ENCODE measurements around the gene ANKRD24. TPM values are rescaled to one million over a fixed set of nuclear protein-coding genes. Genes with fewer than 3 reads are reported as not detected.

The ANKRD24 gene
- total and polyA plus RNA-seq, 2 of the 13 experiments (the other 11 are each of a cell fraction or from before 2014, with no cell fraction given), result 0.13 to 0.24 TPM

GRCh38 chr19:4234142-4234861, 51.8 kb downstream of the ANKRD24 start (continued):
- no peak; the same call in 1 of the 2 replicates for TF ChIP-seq SKIL (CRISPR knock-in tag; IDR thresholded peaks at IDR 0.05; ENCODE audit: borderline replicate concordance)
- no peak for TF ChIP-seq ZNF207 (IDR thresholded peaks at IDR 0.05; ENCODE audit: borderline replicate concordance)
- TF ChIP-seq IKZF1 (IDR thresholded peaks at IDR 0.05), result no peak
- 0 out of 2 replicates have a peak, but pooled peaks have one; percentile 41 for TF ChIP-seq NRL (CRISPR knock-in tag; IDR thresholded peaks at IDR 0.05; ENCODE audit: borderline replicate concordance)
- no peak for TF ChIP-seq ADNP (CRISPR knock-in tag; IDR thresholded peaks at IDR 0.05)
- TF ChIP-seq ZNF430 (CRISPR knock-in tag; IDR thresholded peaks at IDR 0.05), result no peak
- TF ChIP-seq, protein P1, sequence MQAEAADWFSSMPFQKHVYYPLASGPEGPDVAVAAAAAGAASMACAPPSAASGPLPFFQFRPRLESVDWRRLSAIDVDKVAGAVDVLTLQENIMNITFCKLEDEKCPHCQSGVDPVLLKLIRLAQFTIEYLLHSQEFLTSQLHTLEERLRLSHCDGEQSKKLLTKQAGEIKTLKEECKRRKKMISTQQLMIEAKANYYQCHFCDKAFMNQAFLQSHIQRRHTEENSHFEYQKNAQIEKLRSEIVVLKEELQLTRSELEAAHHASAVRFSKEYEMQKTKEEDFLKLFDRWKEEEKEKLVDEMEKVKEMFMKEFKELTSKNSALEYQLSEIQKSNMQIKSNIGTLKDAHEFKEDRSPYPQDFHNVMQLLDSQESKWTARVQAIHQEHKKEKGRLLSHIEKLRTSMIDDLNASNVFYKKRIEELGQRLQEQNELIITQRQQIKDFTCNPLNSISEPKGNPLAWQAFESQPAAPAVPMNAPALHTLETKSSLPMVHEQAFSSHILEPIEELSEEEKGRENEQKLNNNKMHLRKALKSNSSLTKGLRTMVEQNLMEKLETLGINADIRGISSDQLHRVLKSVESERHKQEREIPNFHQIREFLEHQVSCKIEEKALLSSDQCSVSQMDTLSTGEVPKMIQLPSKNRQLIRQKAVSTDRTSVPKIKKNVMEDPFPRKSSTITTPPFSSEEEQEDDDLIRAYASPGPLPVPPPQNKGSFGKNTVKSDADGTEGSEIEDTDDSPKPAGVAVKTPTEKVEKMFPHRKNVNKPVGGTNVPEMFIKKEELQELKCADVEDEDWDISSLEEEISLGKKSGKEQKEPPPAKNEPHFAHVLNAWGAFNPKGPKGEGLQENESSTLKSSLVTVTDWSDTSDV (CRISPR knock-in tag; IDR thresholded peaks at IDR 0.05), result no peak
- TF ChIP-seq, protein P2, sequence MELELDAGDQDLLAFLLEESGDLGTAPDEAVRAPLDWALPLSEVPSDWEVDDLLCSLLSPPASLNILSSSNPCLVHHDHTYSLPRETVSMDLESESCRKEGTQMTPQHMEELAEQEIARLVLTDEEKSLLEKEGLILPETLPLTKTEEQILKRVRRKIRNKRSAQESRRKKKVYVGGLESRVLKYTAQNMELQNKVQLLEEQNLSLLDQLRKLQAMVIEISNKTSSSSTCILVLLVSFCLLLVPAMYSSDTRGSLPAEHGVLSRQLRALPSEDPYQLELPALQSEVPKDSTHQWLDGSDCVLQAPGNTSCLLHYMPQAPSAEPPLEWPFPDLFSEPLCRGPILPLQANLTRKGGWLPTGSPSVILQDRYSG (CRISPR knock-in tag; IDR thresholded peaks at IDR 0.05), result no peak
- no peak for TF ChIP-seq ARHGAP35 (CRISPR knock-in tag; IDR thresholded peaks at IDR 0.05; ENCODE audit: borderline replicate concordance)
- no peak for TF ChIP-seq ZNF709 (CRISPR knock-in tag; IDR thresholded peaks at IDR 0.05)
- TF ChIP-seq ZFP36L2 (CRISPR knock-in tag; IDR thresholded peaks at IDR 0.05), result no peak
- no peak for TF ChIP-seq ZNF564 (CRISPR knock-in tag; IDR thresholded peaks at IDR 0.05)
- TF ChIP-seq ZFX (CRISPR knock-in tag; IDR thresholded peaks at IDR 0.05; ENCODE audit: low read depth), result no peak; the same call in 1 of the 2 replicates
- no peak for TF ChIP-seq ZBTB20 (CRISPR knock-in tag; IDR thresholded peaks at IDR 0.05; ENCODE audit: borderline replicate concordance, low read depth)
- no peak for TF ChIP-seq PAWR (CRISPR knock-in tag; IDR thresholded peaks at IDR 0.05; ENCODE audit: borderline replicate concordance)
- TF ChIP-seq RBFOX2 (IDR thresholded peaks at IDR 0.05; ENCODE audit: low read depth, low read length), result no peak
- TF ChIP-seq HMG20B (CRISPR knock-in tag; conservative IDR thresholded peaks at IDR 0.05), result no peak
- no peak for TF ChIP-seq CHCHD3 (CRISPR knock-in tag; IDR thresholded peaks at IDR 0.05)
- no peak for TF ChIP-seq ZNF607 (CRISPR knock-in tag; IDR thresholded peaks at IDR 0.05; ENCODE audit: borderline replicate concordance)
- TF ChIP-seq, protein P3, sequence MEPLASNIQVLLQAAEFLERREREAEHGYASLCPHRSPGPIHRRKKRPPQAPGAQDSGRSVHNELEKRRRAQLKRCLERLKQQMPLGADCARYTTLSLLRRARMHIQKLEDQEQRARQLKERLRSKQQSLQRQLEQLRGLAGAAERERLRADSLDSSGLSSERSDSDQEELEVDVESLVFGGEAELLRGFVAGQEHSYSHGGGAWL (CRISPR knock-in tag; IDR thresholded peaks at IDR 0.05), result no peak
- TF ChIP-seq, protein P4, sequence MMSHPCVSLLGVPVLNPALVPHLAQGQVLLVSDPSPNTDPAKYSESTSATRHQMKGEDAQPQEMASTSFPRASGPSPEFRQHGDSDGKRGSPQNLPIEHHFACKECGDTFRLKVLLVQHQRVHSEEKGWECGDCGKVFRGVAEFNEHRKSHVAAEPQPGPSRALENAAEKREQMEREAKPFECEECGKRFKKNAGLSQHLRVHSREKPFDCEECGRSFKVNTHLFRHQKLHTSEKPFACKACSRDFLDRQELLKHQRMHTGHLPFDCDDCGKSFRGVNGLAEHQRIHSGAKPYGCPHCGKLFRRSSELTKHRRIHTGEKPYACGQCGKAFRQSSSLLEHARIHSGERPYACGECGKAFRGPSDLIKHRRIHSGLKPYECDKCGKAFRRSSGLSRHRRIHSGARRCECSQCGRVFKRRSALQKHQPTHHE (CRISPR knock-in tag; IDR thresholded peaks at IDR 0.05; ENCODE audit: borderline replicate concordance), result no peak
- TF ChIP-seq LCORL (IDR thresholded peaks at IDR 0.05), result no peak
- peak; percentile 74 for TF ChIP-seq LCORL (CRISPR knock-in tag; IDR thresholded peaks at IDR 0.05)
